Lower leg skin (tissue), 4 donors: Measurements from ENCODE around the gene ZNF534. TPM values are rescaled to one million over a fixed set of nuclear protein-coding genes. Genes with fewer than 3 reads are reported as not detected.
A peak's percentile ranks its signal among the peaks of the same experiment; 100 is the strongest.

Experiments
- DNase-seq, 2 donors: peaks; one replicate each; pipeline ENCODE4 v3.0.0-alpha.2; 2019; ENCODE audit warnings: low spot score in 2 of 2
- H3K4me3 ChIP-seq: fragments of 200-600 bp; sonication (generic); 2 replicates; pipeline ENCODE4 v1.5.1; 2017; ENCODE audit warnings: mild to moderate bottlenecking, low read depth; ENCODE audit not compliant: poor library complexity, severe bottlenecking
- POLR2A ChIP-seq, 2 donors: fragments of 450-650 bp; IDR thresholded peaks; one replicate each; pipeline ENCODE4 v1.6.1; 2016 to 2017; ENCODE audit warnings: antibody characterized with exemption in 2 of 2, mild to moderate bottlenecking in 1 of 2, moderate library complexity in 1 of 2
- WGBS, 2 donors: methylation state at CpG; one replicate each; pipeline ENCODE4 v1.1.5; 2018; 5-methylcytosine and 5-hydroxymethylcytosine counted together
- intact Hi-C: fragments of 100-400 bp; cut with DNase I; formaldehyde crosslinking; loops from one replicate; pipeline ENCODE4 v1.15.0; 2023; ENCODE audit warnings: low total_unique reads
- total RNA-seq, 4 donors: library from RNA; depleted of rRNA; stranded (reverse); fragments of >200 nt; gene quantifications; one replicate each; pipeline ENCODE4 v1.1.0, GENCODE V29; 2016
- TF ChIP-seq, protein P1 (sequence below), 3 donors: fragments of 450-650 bp; IDR thresholded peaks; one replicate each; pipeline ENCODE4 v1.5.1; 2016; ENCODE audit warnings: antibody characterized with exemption in 3 of 3, mild to moderate bottlenecking in 3 of 3, moderate library complexity in 2 of 3

ZNF534 gene
- under 1 TPM in 2 of 4 donors, not detected in 2; 0.13 to 0.19 TPM for total RNA-seq

DNA sequence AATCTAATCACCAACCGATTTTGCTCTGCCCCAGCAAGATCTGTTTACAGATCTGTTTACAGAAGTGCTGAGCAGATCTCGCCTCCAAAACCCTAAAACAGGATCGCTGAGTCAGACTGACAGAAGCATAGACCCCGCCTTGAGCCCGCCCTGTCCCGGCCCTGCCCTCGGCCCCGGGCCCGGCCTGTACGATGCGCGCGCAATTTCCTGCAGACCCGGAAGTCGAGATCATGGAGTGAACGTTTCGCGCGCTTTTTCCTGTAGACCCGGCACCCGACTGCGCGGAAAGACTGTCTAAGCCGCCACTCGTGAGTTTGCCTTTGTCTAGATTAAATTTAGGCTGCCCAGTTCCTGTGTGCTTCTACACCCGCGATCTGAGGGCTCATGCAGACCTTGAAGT, at the start of gene ZNF534:
ZNF534 (plus strand) TSS at position 212 of the 400 bp plus-strand sequence. CDS start 2,327 bp downstream, outside the sequence.
- no peak for DNase-seq
- H3K4me3 ChIP-seq: no peak within 1 kb of the TSS
- WGBS, 2 donors: 73 to 81% methylated on average over 27 of the region's 27 CpGs
- intact Hi-C loops: no loop called here
- TF ChIP-seq, protein P1, sequence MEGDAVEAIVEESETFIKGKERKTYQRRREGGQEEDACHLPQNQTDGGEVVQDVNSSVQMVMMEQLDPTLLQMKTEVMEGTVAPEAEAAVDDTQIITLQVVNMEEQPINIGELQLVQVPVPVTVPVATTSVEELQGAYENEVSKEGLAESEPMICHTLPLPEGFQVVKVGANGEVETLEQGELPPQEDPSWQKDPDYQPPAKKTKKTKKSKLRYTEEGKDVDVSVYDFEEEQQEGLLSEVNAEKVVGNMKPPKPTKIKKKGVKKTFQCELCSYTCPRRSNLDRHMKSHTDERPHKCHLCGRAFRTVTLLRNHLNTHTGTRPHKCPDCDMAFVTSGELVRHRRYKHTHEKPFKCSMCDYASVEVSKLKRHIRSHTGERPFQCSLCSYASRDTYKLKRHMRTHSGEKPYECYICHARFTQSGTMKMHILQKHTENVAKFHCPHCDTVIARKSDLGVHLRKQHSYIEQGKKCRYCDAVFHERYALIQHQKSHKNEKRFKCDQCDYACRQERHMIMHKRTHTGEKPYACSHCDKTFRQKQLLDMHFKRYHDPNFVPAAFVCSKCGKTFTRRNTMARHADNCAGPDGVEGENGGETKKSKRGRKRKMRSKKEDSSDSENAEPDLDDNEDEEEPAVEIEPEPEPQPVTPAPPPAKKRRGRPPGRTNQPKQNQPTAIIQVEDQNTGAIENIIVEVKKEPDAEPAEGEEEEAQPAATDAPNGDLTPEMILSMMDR (IDR thresholded peaks at IDR 0.05): no peak
- TF ChIP-seq POLR2A (IDR thresholded peaks at IDR 0.05): no peak

DNA sequence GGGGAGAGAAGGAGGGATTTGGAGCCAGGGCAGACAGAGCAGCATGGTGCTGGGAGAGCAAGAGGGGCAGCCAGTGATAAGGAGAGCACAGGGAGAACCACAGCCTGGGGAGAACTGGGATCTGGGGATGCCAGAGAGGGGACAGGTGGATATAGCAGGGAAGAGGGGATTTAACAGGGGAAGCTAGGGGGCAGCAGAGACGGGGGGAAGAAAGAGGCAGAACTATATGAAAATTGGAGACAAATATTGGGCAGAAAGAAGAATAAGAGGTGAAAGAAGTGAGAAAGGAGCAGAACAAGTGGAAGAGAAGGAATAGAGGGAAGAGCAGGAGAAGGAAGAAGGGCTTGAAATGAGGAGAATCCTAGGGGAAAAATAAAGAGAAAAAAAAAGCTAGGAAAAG, 37.8 kb upstream of the ZNF534 start:
- DNase-seq: no peak
- 64 to 77% methylated on average over 1 of the region's 1 CpG for WGBS, 2 donors

DNA sequence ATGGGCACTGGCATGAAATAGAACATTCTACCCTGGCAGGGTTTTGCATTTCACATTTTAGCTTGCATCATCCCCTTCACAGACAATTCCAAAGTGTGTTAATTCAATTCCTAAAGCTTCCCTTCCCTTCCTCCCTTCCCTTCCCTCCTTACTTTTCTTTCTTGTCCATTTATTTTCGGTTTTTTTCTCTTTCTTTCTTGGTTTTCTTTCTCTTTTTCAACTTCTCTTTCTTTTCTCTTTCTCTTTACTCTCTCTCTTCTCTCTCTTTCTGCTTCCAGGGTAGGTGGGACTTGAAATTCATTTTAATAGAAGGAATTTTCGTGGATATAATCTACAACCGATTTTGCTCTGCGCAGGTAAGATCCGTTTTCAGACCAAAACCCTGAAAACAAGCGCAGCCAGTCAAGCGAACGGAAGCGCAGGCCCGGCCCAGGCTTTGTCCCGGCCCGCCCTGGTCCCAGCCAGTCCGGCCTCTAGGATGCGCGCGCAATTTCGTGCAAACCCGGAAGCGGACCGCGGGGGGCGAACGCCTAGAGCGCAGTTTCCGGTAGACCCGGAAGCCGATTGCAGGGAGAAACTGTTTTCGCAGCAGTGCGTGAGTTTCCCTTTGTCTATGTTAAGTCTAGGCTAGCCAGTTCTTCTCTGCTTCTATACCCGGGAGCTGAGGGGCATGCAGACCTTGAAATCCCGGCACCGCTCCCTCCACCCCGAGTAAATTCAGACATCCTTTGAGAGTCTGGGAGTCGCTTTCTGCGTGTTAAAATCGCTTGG, 31.5 kb upstream of the ZNF534 start, which contains the start of gene ZNF528:
ZNF528 (plus strand) TSS at position 540 of the 771 bp plus-strand sequence. CDS start 4,165 bp downstream, outside the sequence.
- 0 to 1% methylated on average over 36 of the region's 36 CpGs for WGBS, 2 donors
- peak; percentile 94 to 99 for DNase-seq
- TF ChIP-seq POLR2A (IDR thresholded peaks at IDR 0.05): no peak
- TF ChIP-seq, protein P1 (IDR thresholded peaks at IDR 0.05): no peak
- intact Hi-C loops: no loop called here
- H3K4me3 ChIP-seq: peak within 1 kb of the TSS; percentile 69

More for the DNA sequence above, 37.8 kb upstream of the ZNF534 start:
- intact Hi-C loops: no loop called here
- no peak for TF ChIP-seq POLR2A (IDR thresholded peaks at IDR 0.05)
- TF ChIP-seq, protein P1 (IDR thresholded peaks at IDR 0.05): no peak
- no peak overlapping the region for H3K4me3 ChIP-seq

DNA sequence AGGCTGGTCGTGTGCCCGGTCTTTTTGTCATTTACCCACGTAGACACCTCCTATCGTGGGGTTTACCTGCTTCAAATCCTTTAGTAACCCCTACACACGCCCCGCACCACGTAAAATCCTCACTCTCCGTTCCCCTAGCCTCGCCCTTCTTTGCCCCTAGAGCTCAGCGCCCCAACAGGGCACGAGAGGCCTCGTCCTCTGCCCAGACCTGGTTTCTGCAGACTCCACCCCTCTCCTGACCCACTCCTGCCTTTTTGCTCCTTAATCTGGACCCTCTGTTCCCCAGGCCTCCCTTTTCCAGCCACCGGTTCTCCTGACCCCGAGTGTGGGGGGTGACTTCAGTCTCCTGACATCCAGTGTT, 30.9 kb upstream of the ZNF534 start:
- WGBS, 2 donors: 4% methylated on average over 14 of the region's 14 CpGs
- TF ChIP-seq, protein P1 (IDR thresholded peaks at IDR 0.05): no peak
- TF ChIP-seq POLR2A (IDR thresholded peaks at IDR 0.05): no peak
- DNase-seq: no peak
- H3K4me3 ChIP-seq: peak overlapping the region; percentile 69
- intact Hi-C loops: no loop called here

DNA sequence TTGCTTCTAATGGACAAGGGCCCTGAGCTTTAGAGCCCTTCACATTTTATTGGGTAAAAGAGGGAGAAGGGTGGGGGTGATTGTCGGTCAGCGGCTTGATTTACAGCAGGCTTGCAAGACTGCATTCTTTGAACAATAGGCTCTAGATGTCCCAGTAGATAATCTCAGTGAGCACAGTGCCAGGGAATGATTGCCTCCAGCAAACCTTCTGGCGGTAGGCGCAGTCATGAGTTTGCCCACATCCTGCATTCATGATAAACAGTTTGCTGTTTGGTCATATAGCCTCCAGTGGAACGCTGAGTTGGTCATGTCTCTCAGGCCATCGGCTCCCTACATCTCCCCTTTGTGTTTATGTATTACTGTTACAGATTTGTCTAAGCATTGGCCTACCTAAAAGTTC, 18.7 kb upstream of the ZNF534 start:
- intact Hi-C loops: no loop called here
- no peak overlapping the region for H3K4me3 ChIP-seq
- no peak for DNase-seq
- no peak for TF ChIP-seq POLR2A (IDR thresholded peaks at IDR 0.05)
- TF ChIP-seq, protein P1 (IDR thresholded peaks at IDR 0.05): no peak
- WGBS, 2 donors: 97% methylated on average over 6 of the region's 6 CpGs
